ENCODE measurements around the gene AMMECR1L.
"Not testable (repeated sequence)": the region's sequence is repeated elsewhere in the genome, so short reads cannot be mapped to it uniquely, and the experiment has no call there.

AMMECR1L gene

DNA sequence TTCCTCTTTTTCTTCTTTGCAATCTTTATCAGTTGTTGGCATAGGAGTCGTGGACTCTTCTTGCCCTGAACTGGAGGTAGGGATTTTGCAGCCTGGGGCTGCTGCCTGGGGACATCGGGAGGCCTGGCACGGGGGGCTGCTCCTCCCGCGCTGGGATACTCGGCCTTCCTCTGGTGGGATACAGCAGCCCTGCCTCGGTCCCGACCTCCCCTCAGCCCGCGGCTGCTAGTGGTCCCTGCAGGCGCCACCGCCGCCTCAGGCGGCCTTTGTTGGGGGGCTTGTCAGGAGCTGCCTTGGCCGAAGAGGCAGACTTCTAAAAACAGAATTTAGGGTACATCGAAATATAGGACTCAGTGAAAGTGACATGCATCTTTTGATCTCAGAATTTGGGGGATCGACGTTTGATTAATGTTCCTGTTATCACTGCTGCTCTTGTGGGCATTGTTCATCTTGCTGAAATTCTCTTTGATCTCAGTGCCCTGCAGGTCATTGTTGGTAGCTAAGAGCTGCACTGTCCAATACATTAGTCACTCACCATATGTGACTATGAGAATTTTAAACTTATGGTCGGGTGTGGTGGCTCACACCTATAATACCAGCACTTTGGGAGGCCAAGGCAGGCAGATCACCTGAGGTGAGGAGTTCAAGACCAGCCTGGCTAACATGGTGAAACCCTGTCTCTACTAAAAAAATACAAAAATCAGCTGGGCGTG is 44.1 kb downstream of the AMMECR1L start:
- DNase-seq (ENCODE audit: low read depth), result no peak

DNA sequence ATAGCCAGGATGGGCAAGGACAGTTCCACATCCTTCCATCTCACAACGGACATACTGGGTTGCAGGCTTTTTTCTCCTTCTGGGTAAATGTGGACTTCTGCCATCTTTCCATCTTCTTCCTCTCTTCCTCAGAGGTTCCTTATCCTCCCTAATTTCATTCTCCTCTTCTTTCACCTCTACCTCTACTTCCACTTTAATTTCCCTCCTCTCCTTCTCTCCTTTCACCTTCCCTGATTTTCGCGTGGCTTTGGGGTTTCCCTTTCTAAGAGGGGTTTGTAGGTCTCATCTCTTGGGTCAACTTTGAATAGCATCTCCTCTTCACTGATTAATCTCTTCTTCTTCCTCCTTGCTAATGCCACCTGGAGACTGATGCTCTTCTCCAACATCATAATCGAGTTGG is 44.9 kb downstream of the AMMECR1L start:
- DNase-seq (ENCODE audit: low read depth), result no peak

DNA sequence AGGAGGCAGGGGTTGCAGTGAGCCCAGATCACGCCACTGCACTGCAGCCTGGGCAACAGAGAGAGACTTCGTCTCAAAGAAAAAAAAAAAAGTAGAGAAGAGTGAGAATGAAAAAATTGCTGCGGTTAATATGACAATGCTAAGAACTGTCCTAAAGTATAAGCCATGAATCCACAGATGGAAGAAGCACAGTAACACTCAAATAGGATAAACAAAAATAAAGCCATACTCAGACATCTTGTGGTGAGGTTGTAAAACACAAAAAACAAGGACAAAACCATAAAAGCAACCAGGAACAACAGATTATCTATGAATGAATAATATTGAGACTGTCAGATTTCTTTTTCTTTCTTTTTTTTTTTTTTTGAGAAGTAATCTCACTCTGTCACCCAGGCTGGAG is 50.8 kb downstream of the AMMECR1L start:
- DNase-seq (ENCODE audit: low read depth), result no peak

DNA sequence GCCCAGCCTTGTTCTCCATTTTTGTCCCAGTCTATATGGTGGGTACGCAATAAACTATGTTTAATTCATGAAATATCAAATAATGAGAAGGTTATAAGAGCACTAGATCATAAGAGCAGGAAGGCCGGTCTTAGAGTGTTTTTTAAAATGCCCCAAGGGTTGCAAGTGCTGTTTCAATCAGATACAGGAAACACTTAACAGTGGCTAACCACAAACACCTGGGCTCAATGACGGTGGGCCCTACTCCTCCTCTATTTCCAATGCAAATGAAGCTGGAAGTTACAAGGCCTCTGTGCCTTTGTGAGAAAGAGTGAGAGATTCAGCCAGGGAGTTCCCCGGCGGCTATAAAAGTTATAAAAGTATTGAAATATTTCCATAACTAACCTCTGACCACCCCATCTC is 55.9 kb downstream of the AMMECR1L start:
- no peak for DNase-seq (ENCODE audit: low read depth)

DNA sequence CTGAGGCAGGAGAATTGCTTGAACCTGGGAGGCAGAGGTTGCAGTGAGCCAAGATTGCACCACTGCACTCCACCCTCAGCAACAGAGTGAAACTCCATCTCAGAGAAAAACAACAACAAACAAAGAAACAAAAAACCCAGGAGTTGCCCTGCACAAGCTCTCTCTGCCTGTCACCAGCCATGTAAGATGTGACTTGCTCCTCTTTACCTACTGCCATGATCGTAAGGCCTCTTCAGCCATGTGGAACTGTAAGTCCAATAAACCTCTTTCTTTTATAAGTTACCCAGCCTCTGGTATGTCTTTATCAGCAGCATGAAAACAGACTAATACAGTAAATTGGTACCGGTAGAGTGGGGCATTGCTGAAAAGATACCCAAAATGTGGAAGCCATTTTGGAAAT is 59.0 kb downstream of the AMMECR1L start:
- DNase-seq (ENCODE audit: low read depth), result not testable (repeated sequence)

DNA sequence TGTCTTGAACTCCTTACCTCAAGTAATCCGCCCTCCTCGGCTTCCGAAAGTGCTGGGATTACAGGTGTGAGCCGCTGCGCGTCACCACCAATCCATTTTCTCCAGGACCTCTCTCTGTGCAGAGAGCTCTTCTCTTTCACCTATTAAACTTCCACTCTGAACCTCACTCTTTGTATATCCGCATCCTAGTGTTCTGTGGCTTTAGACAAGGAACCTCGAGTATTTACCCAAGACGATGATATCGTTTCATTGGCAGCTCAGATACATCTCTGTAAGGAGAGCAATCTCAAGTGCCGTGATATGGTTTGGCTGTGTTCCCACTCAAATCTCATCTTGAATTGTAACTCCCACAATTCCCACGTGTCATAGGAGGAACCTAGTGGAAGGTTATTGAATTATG is 59.7 kb downstream of the AMMECR1L start:
- DNase-seq (ENCODE audit: low read depth), result no peak

DNA sequence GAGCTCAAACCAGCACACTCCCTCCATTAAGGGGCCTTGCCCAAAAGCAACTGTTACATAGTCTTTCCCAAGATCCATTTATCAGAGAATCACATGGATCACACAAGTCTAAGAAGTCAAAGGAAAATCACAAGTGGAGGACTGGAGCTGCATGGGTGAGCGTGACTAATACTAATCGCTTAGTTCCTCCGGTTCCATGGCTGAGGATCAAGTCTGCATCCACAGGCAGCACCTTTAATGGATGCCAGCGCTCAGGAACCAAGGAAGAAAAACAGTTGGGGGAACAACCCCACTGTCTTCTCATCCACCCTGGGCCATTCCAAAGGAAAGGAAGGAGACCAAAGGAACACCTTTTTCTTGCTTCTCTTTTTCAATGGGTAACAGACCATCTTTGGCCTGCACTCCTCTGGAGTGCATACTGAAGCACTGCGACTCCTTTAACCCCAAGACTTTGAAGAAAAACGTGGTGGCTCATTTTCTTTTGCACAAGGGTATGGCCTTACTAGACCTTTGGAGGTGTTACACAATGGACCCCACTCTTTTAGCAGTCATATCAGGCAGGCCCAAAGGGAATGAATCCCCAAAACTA is 65.6 kb downstream of the AMMECR1L start:
- no peak for DNase-seq (ENCODE audit: low read depth)

DNA sequence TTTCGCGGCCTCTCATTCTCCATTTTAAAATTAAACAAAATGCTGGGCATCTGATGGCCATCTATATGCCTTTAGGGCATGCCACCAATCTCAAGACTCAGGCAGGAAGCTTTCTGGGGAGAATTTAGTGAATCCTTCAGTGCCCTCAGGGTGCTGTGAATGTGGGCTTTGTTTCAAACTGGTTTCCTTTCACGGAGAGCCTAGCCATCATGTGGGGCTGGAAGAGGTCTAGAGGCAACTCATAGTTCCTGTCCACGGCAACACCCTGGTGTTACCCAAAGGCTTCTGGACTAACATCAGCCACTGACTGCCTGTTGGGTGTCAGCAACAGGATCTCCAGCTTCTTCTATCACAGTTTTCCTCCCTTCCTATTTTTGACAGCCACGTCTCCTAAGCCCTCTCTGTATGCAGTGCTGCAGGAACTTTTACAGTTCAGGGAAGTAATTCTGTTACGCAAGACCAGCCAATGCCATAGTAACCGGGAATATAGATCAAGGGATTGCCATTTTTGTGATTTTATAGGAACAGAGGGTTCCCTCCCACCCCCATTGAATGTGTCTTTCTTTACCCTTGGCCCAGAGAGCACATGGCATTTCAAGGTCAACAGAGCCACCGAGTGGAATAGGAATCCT is 66.8 kb downstream of the AMMECR1L start:
- no peak for DNase-seq (ENCODE audit: low read depth)

DNA sequence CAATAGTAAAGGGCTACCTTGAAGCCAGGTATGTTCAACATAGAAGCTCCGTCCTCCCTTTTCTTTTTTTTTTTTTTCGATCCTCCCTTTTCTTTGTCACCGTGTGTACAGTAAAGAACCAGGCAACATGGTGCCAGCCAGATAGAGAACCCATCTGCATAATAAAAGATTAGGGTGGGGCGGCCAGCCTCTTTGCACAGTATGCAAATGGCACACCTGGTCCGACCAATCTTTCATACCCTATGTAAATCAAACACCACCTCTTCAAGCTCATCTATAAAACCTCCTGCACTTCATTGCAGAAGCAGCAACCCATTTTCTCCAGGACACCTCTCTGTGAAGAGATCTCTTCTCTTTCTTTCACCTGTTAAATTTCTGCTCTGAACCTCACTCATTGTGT is 67.5 kb downstream of the AMMECR1L start:
- DNase-seq (ENCODE audit: low read depth), result no peak

DNA sequence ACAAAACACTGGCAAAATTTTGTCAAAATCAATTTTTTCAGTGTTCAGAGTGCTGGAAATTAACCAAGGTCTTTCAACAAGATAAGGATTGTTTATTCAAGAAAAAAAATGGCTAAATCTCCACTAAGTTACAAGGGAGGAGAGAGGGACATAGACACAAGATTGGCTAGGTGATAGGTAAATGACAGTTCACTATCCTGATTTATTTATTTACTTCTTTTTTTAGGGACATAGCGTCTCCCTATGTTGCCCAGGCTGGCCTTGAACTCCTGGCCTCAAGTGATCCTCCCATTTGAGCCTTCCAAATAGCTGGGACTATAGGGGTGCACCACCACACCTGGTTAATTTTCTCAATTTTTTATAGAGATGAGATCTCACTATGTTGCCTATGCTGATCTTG is 71.1 kb downstream of the AMMECR1L start:
- no peak for DNase-seq (ENCODE audit: low read depth)

DNA sequence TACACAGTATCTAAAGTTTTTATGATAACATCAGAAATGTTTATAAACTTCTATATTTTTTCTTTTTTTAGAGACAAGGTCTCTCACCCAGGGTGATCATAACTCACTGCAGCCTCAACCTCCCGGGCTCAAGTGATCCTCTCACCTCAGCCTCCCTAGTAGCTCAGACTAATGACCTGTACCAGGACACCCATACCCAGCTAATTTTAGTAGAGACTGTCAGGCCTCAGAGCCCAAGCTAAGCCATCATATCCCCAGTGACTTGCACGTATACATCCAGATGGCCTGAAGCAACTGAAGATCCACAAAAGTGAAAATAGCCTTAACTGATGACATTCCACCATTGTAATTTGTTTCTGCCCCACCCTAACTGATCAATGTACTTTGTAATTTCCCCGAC is 73.3 kb downstream of the AMMECR1L start:
- DNase-seq (ENCODE audit: low read depth), result not testable (repeated sequence)

Measured in fibroblast of the conjunctiva (primary cell).